ENCODE results near the gene KAZN. TPM values are rescaled to one million over a fixed set of nuclear protein-coding genes. Genes with fewer than 3 reads are reported as not detected.

Gene KAZN
- polyA plus RNA-seq, 1 experiment = 5.5 TPM

DNA sequence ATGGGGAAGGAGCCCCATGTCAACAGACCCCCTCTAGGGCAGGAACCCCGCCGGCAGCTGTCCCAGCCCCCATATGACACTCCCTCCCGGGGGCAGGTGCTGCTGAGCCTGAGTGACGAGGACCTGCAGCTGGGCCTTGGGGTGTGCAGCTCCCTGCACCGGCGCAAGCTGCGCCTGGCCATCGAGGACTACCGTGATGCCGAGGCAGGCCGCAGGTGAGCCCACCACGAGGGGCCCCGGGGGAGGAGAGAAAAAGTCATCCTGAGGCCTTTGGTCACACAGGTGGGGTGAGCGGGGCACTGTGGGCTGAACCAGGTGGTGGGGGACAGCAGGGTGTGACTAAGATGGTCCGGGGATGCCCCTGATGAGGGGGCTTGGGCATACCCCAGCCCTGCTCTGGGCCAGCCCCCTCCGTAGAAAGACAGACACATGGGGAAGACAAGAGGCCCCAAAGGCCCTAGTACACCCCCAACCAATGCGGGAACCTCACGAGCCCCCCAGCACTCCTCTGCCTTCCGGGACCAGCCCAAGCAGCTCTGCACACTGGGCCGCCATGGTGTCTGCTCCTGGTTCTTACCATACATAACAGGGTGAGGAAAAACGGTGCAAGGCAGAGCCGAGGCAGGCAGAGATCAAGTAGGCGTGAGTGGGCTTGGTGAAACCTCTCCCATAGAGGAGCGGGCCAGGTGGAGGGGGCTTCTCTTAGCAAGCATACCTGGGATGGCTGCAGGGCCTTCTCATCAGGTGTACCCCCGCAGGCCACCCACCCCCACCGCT, 496.4 kb downstream of the KAZN start:
- no peak for DNase-seq (ENCODE audit: low read depth)
- TF ChIP-seq, protein P1, sequence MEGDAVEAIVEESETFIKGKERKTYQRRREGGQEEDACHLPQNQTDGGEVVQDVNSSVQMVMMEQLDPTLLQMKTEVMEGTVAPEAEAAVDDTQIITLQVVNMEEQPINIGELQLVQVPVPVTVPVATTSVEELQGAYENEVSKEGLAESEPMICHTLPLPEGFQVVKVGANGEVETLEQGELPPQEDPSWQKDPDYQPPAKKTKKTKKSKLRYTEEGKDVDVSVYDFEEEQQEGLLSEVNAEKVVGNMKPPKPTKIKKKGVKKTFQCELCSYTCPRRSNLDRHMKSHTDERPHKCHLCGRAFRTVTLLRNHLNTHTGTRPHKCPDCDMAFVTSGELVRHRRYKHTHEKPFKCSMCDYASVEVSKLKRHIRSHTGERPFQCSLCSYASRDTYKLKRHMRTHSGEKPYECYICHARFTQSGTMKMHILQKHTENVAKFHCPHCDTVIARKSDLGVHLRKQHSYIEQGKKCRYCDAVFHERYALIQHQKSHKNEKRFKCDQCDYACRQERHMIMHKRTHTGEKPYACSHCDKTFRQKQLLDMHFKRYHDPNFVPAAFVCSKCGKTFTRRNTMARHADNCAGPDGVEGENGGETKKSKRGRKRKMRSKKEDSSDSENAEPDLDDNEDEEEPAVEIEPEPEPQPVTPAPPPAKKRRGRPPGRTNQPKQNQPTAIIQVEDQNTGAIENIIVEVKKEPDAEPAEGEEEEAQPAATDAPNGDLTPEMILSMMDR (IDR thresholded peaks at IDR 0.05; ENCODE audit: insufficient read depth, low read depth, low read length) = no peak
- ChIA-PET CTCF (interaction anchor here (1.7 kb wide), 1 partner anchor 14 kb away, joined by 4 read pairs; no protein-coding TSS in a partner anchor), POLR2A (no interaction called here)
- H3K36me3 ChIP-seq (ENCODE audit: control insufficient read depth, insufficient read depth, low read length) = no peaks in the 10 kb centered on the region
- H3K4me3 ChIP-seq (ENCODE audit: low read depth, low read length) = no peak overlapping the region
- H3K27me3 ChIP-seq (ENCODE audit: control insufficient read depth, insufficient read depth, low read length) = no peaks in the 10 kb centered on the region

DNA sequence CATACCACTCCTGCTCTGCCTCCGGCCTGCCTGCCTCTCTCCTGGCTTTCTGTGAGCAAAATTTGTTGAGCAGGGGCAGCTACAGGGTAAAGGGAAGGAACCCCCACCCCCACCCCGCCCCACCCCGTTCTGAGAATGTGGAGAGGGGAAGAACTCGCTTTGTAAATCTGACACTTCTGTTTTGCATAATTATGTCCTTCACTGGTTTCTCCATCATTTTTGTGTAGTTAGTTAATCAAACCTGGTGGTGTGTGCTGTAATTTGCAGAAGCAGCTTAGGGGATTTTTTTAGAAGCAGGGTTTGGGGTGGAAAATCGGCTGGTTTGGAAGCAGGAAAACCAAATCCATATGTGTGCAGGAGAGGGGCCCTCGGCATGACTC, 497.0 kb downstream of the KAZN start:
- no peak for DNase-seq (ENCODE audit: low read depth)
- no peaks in the 10 kb centered on the region for H3K27me3 ChIP-seq (ENCODE audit: control insufficient read depth, insufficient read depth, low read length)
- H3K36me3 ChIP-seq (ENCODE audit: control insufficient read depth, insufficient read depth, low read length) = no peaks in the 10 kb centered on the region
- ChIA-PET CTCF (no interaction called here), POLR2A (no interaction called here)
- TF ChIP-seq, protein P1 (IDR thresholded peaks at IDR 0.05; ENCODE audit: insufficient read depth, low read depth, low read length) = no peak
- no peak overlapping the region for H3K4me3 ChIP-seq (ENCODE audit: low read depth, low read length)

DNA sequence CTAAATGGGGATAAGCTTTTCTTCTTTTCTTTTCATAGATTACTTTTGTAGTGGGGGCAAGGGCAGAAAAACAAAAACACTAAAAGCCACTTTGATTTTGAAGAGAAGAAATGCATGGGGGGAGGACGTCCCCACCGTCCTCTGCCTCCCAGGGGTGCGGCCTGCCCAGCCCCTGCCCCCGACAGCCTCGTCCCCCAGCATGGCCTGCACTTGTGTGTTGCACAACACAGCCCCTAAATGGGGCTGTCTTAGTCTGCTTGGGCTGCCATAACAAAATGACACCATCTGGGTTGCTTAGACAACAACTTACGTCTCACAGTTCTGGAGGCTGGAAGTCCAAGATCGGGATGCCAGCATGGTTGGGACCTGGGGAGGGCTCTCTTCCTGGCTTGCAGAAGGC, 497.8 kb downstream of the KAZN start:
- H3K4me3 ChIP-seq (ENCODE audit: low read depth, low read length) = no peak overlapping the region
- no peaks in the 10 kb centered on the region for H3K27me3 ChIP-seq (ENCODE audit: control insufficient read depth, insufficient read depth, low read length)
- no peak for DNase-seq (ENCODE audit: low read depth)
- H3K36me3 ChIP-seq (ENCODE audit: control insufficient read depth, insufficient read depth, low read length) = no peaks in the 10 kb centered on the region
- ChIA-PET POLR2A (no interaction called here), CTCF (no interaction called here)
- TF ChIP-seq, protein P1 (IDR thresholded peaks at IDR 0.05; ENCODE audit: insufficient read depth, low read depth, low read length) = no peak

DNA sequence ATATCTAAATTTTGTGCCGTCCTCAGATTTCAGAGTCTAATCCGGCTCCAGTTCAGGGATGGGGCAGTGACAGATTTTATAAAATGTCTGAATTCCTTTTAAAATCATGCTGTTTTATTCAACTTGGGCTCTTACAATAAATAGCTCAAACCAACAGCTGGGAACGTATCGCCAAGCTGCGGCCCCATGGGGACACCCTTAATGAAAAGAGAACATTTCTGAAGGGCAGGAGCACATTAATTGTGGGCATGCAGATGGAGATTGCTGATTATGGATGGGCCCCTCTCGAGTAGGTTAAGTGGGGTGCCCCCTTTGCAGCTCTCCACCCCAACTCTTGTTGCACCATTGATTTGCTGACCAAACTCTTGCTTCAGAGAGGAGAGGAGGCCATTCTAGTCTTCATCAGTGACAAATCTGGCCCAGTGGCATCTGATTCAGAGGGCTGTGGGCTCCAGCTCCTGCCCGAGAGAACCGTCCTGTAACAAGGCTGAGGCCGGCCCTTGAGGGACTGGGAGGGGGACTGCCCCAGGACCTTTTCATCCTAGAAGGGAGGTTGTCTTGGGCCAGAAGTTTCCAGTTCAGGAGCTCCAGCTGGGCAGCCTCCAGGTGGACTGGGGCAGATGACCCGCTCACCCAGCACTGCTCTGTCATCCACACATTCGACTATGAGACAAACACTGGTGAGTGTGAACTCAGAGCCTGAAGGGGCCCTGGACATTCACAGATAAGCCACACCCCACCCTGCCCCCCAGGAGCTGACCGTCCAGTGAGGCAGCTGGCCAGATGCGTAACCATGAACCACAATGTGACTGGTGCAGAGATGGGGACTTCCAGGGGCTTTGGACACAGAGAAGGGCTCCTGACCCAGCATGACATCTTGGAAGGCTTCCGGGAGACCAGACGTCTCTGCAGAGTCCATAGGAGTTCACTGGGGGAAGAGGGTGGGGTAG, 500.0 kb downstream of the KAZN start:
- no peak for DNase-seq (ENCODE audit: low read depth)
- H3K4me3 ChIP-seq (ENCODE audit: low read depth, low read length) = no peak overlapping the region
- CTCF ChIA-PET = interaction anchor here (0.8 to 2.6 kb wide), 6 partner anchors 9 to 316 kb away, joined by 3 to 21 read pairs (median 8); no protein-coding TSS in a partner anchor
- POLR2A ChIA-PET = no interaction called here
- TF ChIP-seq, protein P1 (IDR thresholded peaks at IDR 0.05; ENCODE audit: insufficient read depth, low read depth, low read length) = no peak
- H3K36me3 ChIP-seq (ENCODE audit: control insufficient read depth, insufficient read depth, low read length) = no peaks in the 10 kb centered on the region
- H3K27me3 ChIP-seq (ENCODE audit: control insufficient read depth, insufficient read depth, low read length) = no peaks in the 10 kb centered on the region

Data from BJ (cell line).